H9 (cell line): Measurements from ENCODE around the gene ASTN2. TPM values are rescaled to one million over a fixed set of nuclear protein-coding genes. Genes with fewer than 3 reads are reported as not detected.

Experiments
- DNase-seq: peaks from one replicate; pipeline ENCODE4 v3.0.0-alpha.2; 2017
- H2AFZ ChIP-seq: one replicate; pipeline ENCODE4 v1.6.1; 2013; ENCODE audit warnings: mild to moderate bottlenecking, low read length, control low read depth, moderate library complexity
- H2AK5ac ChIP-seq: 2 replicates; pipeline ENCODE4 v1.6.1; 2013; ENCODE audit warnings: low read length, control low read depth, mixed read lengths; ENCODE audit not compliant: insufficient read length
- H2BK120ac ChIP-seq: one replicate; pipeline ENCODE4 v1.6.1; 2013; ENCODE audit warnings: low read depth, mild to moderate bottlenecking, low read length, control low read depth, inconsistent platforms; ENCODE audit not compliant: poor library complexity, severe bottlenecking
- H2BK12ac ChIP-seq: 2 replicates; pipeline ENCODE4 v1.6.1; 2013; ENCODE audit warnings: low read length, control low read depth, mixed read lengths, low read depth; ENCODE audit not compliant: insufficient read length
- H2BK15ac ChIP-seq: 2 replicates; pipeline ENCODE4 v1.6.1; 2013; ENCODE audit warnings: low read depth, low read length, control low read depth
- H2BK20ac ChIP-seq: one replicate; pipeline ENCODE4 v1.6.1; 2013; ENCODE audit warnings: low read depth, mild to moderate bottlenecking, low read length, control low read depth, inconsistent platforms; ENCODE audit not compliant: poor library complexity, severe bottlenecking
- H2BK5ac ChIP-seq: 2 replicates; pipeline ENCODE4 v1.6.1; 2013; ENCODE audit warnings: low read length, control low read depth, mixed read lengths; ENCODE audit not compliant: insufficient read length
- H3K14ac ChIP-seq: 2 replicates; pipeline ENCODE4 v1.6.1; 2013; ENCODE audit warnings: low read length, control low read depth; ENCODE audit not compliant: insufficient read depth
- H3K18ac ChIP-seq: 2 replicates; pipeline ENCODE4 v1.6.1; 2013; ENCODE audit warnings: low read depth, mild to moderate bottlenecking, mixed read lengths, low read length, control low read depth; ENCODE audit not compliant: insufficient read length
- H3K23ac ChIP-seq: 2 replicates; pipeline ENCODE4 v1.6.1; 2013; ENCODE audit warnings: low read length, control low read depth, mixed read lengths, low read depth; ENCODE audit not compliant: insufficient read length
- H3K23me2 ChIP-seq: 2 replicates; pipeline ENCODE4 v1.6.1; 2013; ENCODE audit warnings: low read depth, mild to moderate bottlenecking, mixed read lengths, low read length, control low read depth; ENCODE audit not compliant: insufficient read length, poor library complexity, severe bottlenecking
- H3K27ac ChIP-seq: 2 replicates; pipeline ENCODE4 v1.5.1; 2013; ENCODE audit warnings: low read length, control low read depth, mixed read lengths, low read depth; ENCODE audit not compliant: insufficient read length
- H3K27me3 ChIP-seq: 2 replicates; pipeline ENCODE4 v1.6.1; 2013; ENCODE audit warnings: low read length, control low read depth, inconsistent platforms; ENCODE audit not compliant: insufficient read depth
- H3K4ac ChIP-seq: 2 replicates; pipeline ENCODE4 v1.6.1; 2013; ENCODE audit warnings: low read depth, mild to moderate bottlenecking, control low read depth, inconsistent platforms, low read length, moderate library complexity
- H3K4me1 ChIP-seq: 2 replicates; pipeline ENCODE4 v1.6.1; 2013; ENCODE audit warnings: low read length, control low read depth, inconsistent platforms; ENCODE audit not compliant: insufficient read depth
- H3K4me2 ChIP-seq: 2 replicates; pipeline ENCODE4 v1.6.1; 2013; ENCODE audit warnings: low read length, control low read depth, mixed read lengths; ENCODE audit not compliant: insufficient read length, insufficient read depth
- H3K56ac ChIP-seq: 2 replicates; pipeline ENCODE4 v1.6.1; 2013; ENCODE audit warnings: low read depth, mild to moderate bottlenecking, mixed read lengths, low read length, control low read depth; ENCODE audit not compliant: insufficient read length
- H3K79me1 ChIP-seq: 2 replicates; pipeline ENCODE4 v1.6.1; 2013; ENCODE audit warnings: low read depth, mild to moderate bottlenecking, moderate library complexity, low read length, control low read depth, inconsistent platforms; ENCODE audit not compliant: insufficient read depth, poor library complexity, severe bottlenecking
- H3K79me2 ChIP-seq: 2 replicates; pipeline ENCODE4 v1.6.1; 2013; ENCODE audit warnings: low read length, control low read depth, inconsistent platforms; ENCODE audit not compliant: insufficient read depth
- H3K9ac ChIP-seq: 2 replicates; pipeline ENCODE4 v1.6.1; 2013; ENCODE audit warnings: low read length, control low read depth, mixed read lengths; ENCODE audit not compliant: insufficient read length; ENCODE audit errors: extremely low read depth
- H3K9me3 ChIP-seq: one replicate; pipeline ENCODE4 v1.6.1; 2013; ENCODE audit warnings: low read depth, low read length, inconsistent platforms; ENCODE audit not compliant: control insufficient read depth
- H3T11ph ChIP-seq: one replicate; pipeline ENCODE4 v1.6.1; 2013; ENCODE audit warnings: mild to moderate bottlenecking, low read length, control low read depth, inconsistent platforms
- H4K20me1 ChIP-seq: one replicate; pipeline ENCODE4 v1.6.1; 2013; ENCODE audit not compliant: control insufficient read depth, insufficient read length, insufficient read depth
- H4K5ac ChIP-seq: 2 replicates; pipeline ENCODE4 v1.6.1; 2013; ENCODE audit warnings: low read depth, mild to moderate bottlenecking, mixed read lengths, low read length, control low read depth; ENCODE audit not compliant: insufficient read length
- H4K8ac ChIP-seq: replicated peaks from 2 replicates; pipeline ENCODE4 v1.6.1; 2013; ENCODE audit warnings: low read length, control low read depth, mixed read lengths, low read depth; ENCODE audit not compliant: insufficient read length
- H4K91ac ChIP-seq: 2 replicates; pipeline ENCODE4 v1.6.1; 2013; ENCODE audit warnings: low read depth, mild to moderate bottlenecking, moderate library complexity, mixed read lengths, low read length, control low read depth; ENCODE audit not compliant: insufficient read length
- H3K27ac Mint-ChIP-seq, 3 experiments: 2 replicates in 2 of 3; 3 replicates in 1 of 3; pipeline ENCODE4 v1.8.0; 2020 to 2021; ENCODE audit warnings: mixed read lengths in 3 of 3, mild to moderate bottlenecking in 1 of 3, moderate library complexity in 1 of 3
- H3K27me3 Mint-ChIP-seq: 2 replicates; pipeline ENCODE4 v1.8.0; 2021; ENCODE audit warnings: low read depth, mild to moderate bottlenecking, moderate library complexity, mixed read lengths
- H3K36me3 Mint-ChIP-seq, 3 experiments: 2 replicates in 2 of 3; 3 replicates in 1 of 3; pipeline ENCODE4 v1.8.0; 2020 to 2021; ENCODE audit warnings: low read depth in 3 of 3, mixed read lengths in 3 of 3; ENCODE audit not compliant: insufficient read depth in 1 of 3
- H3K4me1 Mint-ChIP-seq, 2 experiments: 2 replicates each; pipeline ENCODE4 v1.8.0; 2020; ENCODE audit warnings: mixed read lengths in 2 of 2
- H3K4me3 Mint-ChIP-seq, 2 experiments: 2 replicates in 1 of 2; 3 replicates in 1 of 2; pipeline ENCODE4 v1.8.0; 2020 to 2021; ENCODE audit warnings: mild to moderate bottlenecking in 2 of 2, mixed read lengths in 2 of 2, moderate library complexity in 1 of 2
- H3K9me3 Mint-ChIP-seq, 2 experiments: 2 replicates in 1 of 2; 3 replicates in 1 of 2; pipeline ENCODE4 v1.8.0; 2020; ENCODE audit warnings: mild to moderate bottlenecking in 2 of 2, mixed read lengths in 2 of 2, moderate library complexity in 1 of 2
- WGBS: extraction: QIAGEN DNeasy Blood & Tissue Kit; methylation state at CpG from one replicate; pipeline ENCODE4 v1.1.7; 2013; ENCODE audit warnings: missing lambda C conversion rate, low lambda C conversion rate, mixed read lengths; ENCODE audit not compliant: insufficient read length; ENCODE audit errors: extremely low coverage; 5-methylcytosine and 5-hydroxymethylcytosine counted together
- total RNA-seq: library from RNA; stranded (reverse); gene quantifications from 2 replicates; pipeline ENCODE4 v1.2.1, GENCODE V29; 2021
- TF ChIP-seq, protein P1 (sequence below): fragments of 200-600 bp; sonication (generic); conservative IDR thresholded peaks from 3 replicates; pipeline ENCODE4 v1.8.0; 2021; ENCODE audit warnings: antibody characterized with exemption, mild to moderate bottlenecking

ASTN2 gene
- total RNA-seq, 1 experiment from 2014 or later, result 9.7 TPM

GRCh38 chr9:117445631-117446030, 30.8 kb upstream of the ASTN2 start:
- Mint-ChIP-seq H3K4me1 (peaks cover 0 to 2% of the 10 kb centered on the region in 2 experiments; a peak in 1 of 4 replicates), H3K27ac (no peak overlapping the region; a peak in 1 of 7 replicates)

More at GRCh38 chr9:117445631-117446030, 30.8 kb upstream of the ASTN2 start:
- Histone ChIP-seq H3K9ac (no peak overlapping the region), H3K27ac (no peak overlapping the region), H3K4me1 (no peaks in the 10 kb centered on the region), H3K79me2 (no peaks in the 10 kb centered on the region), H4K8ac (no peak overlapping the region), H3K4ac (no peak overlapping the region), H3K9me3 (no peaks in the 10 kb centered on the region), H2BK120ac (no peak overlapping the region), H3K56ac (no peak overlapping the region), H2BK20ac (no peak overlapping the region), H4K5ac (no peak overlapping the region), H3K18ac (no peak overlapping the region), H4K91ac (no peak overlapping the region), H2BK5ac (no peak overlapping the region), H3K4me2 (no peak overlapping the region), H3K14ac (no peak overlapping the region), H4K20me1 (no peaks in the 10 kb centered on the region), H3K23me2 (no peaks in the 10 kb centered on the region), H3K79me1 (no peaks in the 10 kb centered on the region), H2AFZ (no peak overlapping the region), H2BK12ac (no peak overlapping the region), H3T11ph (no peak overlapping the region), H2AK5ac (no peak overlapping the region), H3K23ac (no peak overlapping the region), H2BK15ac (no peak overlapping the region), H3K27me3 (no peaks in the 10 kb centered on the region)
- H3K4me3 Mint-ChIP-seq, result no peak overlapping the region
- TF ChIP-seq, protein P1, sequence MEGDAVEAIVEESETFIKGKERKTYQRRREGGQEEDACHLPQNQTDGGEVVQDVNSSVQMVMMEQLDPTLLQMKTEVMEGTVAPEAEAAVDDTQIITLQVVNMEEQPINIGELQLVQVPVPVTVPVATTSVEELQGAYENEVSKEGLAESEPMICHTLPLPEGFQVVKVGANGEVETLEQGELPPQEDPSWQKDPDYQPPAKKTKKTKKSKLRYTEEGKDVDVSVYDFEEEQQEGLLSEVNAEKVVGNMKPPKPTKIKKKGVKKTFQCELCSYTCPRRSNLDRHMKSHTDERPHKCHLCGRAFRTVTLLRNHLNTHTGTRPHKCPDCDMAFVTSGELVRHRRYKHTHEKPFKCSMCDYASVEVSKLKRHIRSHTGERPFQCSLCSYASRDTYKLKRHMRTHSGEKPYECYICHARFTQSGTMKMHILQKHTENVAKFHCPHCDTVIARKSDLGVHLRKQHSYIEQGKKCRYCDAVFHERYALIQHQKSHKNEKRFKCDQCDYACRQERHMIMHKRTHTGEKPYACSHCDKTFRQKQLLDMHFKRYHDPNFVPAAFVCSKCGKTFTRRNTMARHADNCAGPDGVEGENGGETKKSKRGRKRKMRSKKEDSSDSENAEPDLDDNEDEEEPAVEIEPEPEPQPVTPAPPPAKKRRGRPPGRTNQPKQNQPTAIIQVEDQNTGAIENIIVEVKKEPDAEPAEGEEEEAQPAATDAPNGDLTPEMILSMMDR, result no peak
- H3K27me3 Mint-ChIP-seq, result peaks cover 16% of the 10 kb centered on the region
- H3K36me3 Mint-ChIP-seq, result no peaks in the 10 kb centered on the region
- no peaks in the 10 kb centered on the region for H3K9me3 Mint-ChIP-seq
- WGBS, result no CpG with 5 or more reads among the region's 5 CpGs
- no peak for DNase-seq
